H9 (cell line): ENCODE data around the gene TDP1. TPM values are rescaled to one million over a fixed set of nuclear protein-coding genes. Genes with fewer than 3 reads are reported as not detected.

Source experiments
- DNase-seq: peaks from one replicate; pipeline ENCODE4 v3.0.0-alpha.2; 2017
- H2AFZ ChIP-seq: one replicate; pipeline ENCODE4 v1.6.1; 2013; ENCODE audit warnings: mild to moderate bottlenecking, low read length, control low read depth, moderate library complexity
- H2AK5ac ChIP-seq: 2 replicates; pipeline ENCODE4 v1.6.1; 2013; ENCODE audit warnings: low read length, control low read depth, mixed read lengths; ENCODE audit not compliant: insufficient read length
- H2BK120ac ChIP-seq: one replicate; pipeline ENCODE4 v1.6.1; 2013; ENCODE audit warnings: low read depth, mild to moderate bottlenecking, low read length, control low read depth, inconsistent platforms; ENCODE audit not compliant: poor library complexity, severe bottlenecking
- H2BK12ac ChIP-seq: 2 replicates; pipeline ENCODE4 v1.6.1; 2013; ENCODE audit warnings: low read length, control low read depth, mixed read lengths, low read depth; ENCODE audit not compliant: insufficient read length
- H2BK15ac ChIP-seq: 2 replicates; pipeline ENCODE4 v1.6.1; 2013; ENCODE audit warnings: low read depth, low read length, control low read depth
- H2BK20ac ChIP-seq: one replicate; pipeline ENCODE4 v1.6.1; 2013; ENCODE audit warnings: low read depth, mild to moderate bottlenecking, low read length, control low read depth, inconsistent platforms; ENCODE audit not compliant: poor library complexity, severe bottlenecking
- H2BK5ac ChIP-seq: 2 replicates; pipeline ENCODE4 v1.6.1; 2013; ENCODE audit warnings: low read length, control low read depth, mixed read lengths; ENCODE audit not compliant: insufficient read length
- H3K14ac ChIP-seq: 2 replicates; pipeline ENCODE4 v1.6.1; 2013; ENCODE audit warnings: low read length, control low read depth; ENCODE audit not compliant: insufficient read depth
- H3K18ac ChIP-seq: 2 replicates; pipeline ENCODE4 v1.6.1; 2013; ENCODE audit warnings: low read depth, mild to moderate bottlenecking, mixed read lengths, low read length, control low read depth; ENCODE audit not compliant: insufficient read length
- H3K23ac ChIP-seq: 2 replicates; pipeline ENCODE4 v1.6.1; 2013; ENCODE audit warnings: low read length, control low read depth, mixed read lengths, low read depth; ENCODE audit not compliant: insufficient read length
- H3K23me2 ChIP-seq: 2 replicates; pipeline ENCODE4 v1.6.1; 2013; ENCODE audit warnings: low read depth, mild to moderate bottlenecking, mixed read lengths, low read length, control low read depth; ENCODE audit not compliant: insufficient read length, poor library complexity, severe bottlenecking
- H3K27ac ChIP-seq: 2 replicates; pipeline ENCODE4 v1.5.1; 2013; ENCODE audit warnings: low read length, control low read depth, mixed read lengths, low read depth; ENCODE audit not compliant: insufficient read length
- H3K27me3 ChIP-seq: 2 replicates; pipeline ENCODE4 v1.6.1; 2013; ENCODE audit warnings: low read length, control low read depth, inconsistent platforms; ENCODE audit not compliant: insufficient read depth
- H3K4ac ChIP-seq: 2 replicates; pipeline ENCODE4 v1.6.1; 2013; ENCODE audit warnings: low read depth, mild to moderate bottlenecking, control low read depth, inconsistent platforms, low read length, moderate library complexity
- H3K4me1 ChIP-seq: 2 replicates; pipeline ENCODE4 v1.6.1; 2013; ENCODE audit warnings: low read length, control low read depth, inconsistent platforms; ENCODE audit not compliant: insufficient read depth
- H3K4me2 ChIP-seq: 2 replicates; pipeline ENCODE4 v1.6.1; 2013; ENCODE audit warnings: low read length, control low read depth, mixed read lengths; ENCODE audit not compliant: insufficient read length, insufficient read depth
- H3K56ac ChIP-seq: 2 replicates; pipeline ENCODE4 v1.6.1; 2013; ENCODE audit warnings: low read depth, mild to moderate bottlenecking, mixed read lengths, low read length, control low read depth; ENCODE audit not compliant: insufficient read length
- H3K79me1 ChIP-seq: 2 replicates; pipeline ENCODE4 v1.6.1; 2013; ENCODE audit warnings: low read depth, mild to moderate bottlenecking, moderate library complexity, low read length, control low read depth, inconsistent platforms; ENCODE audit not compliant: insufficient read depth, poor library complexity, severe bottlenecking
- H3K79me2 ChIP-seq: 2 replicates; pipeline ENCODE4 v1.6.1; 2013; ENCODE audit warnings: low read length, control low read depth, inconsistent platforms; ENCODE audit not compliant: insufficient read depth
- H3K9ac ChIP-seq: 2 replicates; pipeline ENCODE4 v1.6.1; 2013; ENCODE audit warnings: low read length, control low read depth, mixed read lengths; ENCODE audit not compliant: insufficient read length; ENCODE audit errors: extremely low read depth
- H3K9me3 ChIP-seq: one replicate; pipeline ENCODE4 v1.6.1; 2013; ENCODE audit warnings: low read depth, low read length, inconsistent platforms; ENCODE audit not compliant: control insufficient read depth
- H3T11ph ChIP-seq: one replicate; pipeline ENCODE4 v1.6.1; 2013; ENCODE audit warnings: mild to moderate bottlenecking, low read length, control low read depth, inconsistent platforms
- H4K20me1 ChIP-seq: one replicate; pipeline ENCODE4 v1.6.1; 2013; ENCODE audit not compliant: control insufficient read depth, insufficient read length, insufficient read depth
- H4K5ac ChIP-seq: 2 replicates; pipeline ENCODE4 v1.6.1; 2013; ENCODE audit warnings: low read depth, mild to moderate bottlenecking, mixed read lengths, low read length, control low read depth; ENCODE audit not compliant: insufficient read length
- H4K8ac ChIP-seq: replicated peaks from 2 replicates; pipeline ENCODE4 v1.6.1; 2013; ENCODE audit warnings: low read length, control low read depth, mixed read lengths, low read depth; ENCODE audit not compliant: insufficient read length
- H4K91ac ChIP-seq: 2 replicates; pipeline ENCODE4 v1.6.1; 2013; ENCODE audit warnings: low read depth, mild to moderate bottlenecking, moderate library complexity, mixed read lengths, low read length, control low read depth; ENCODE audit not compliant: insufficient read length
- H3K27ac Mint-ChIP-seq, 3 experiments: 2 replicates in 2 of 3; 3 replicates in 1 of 3; pipeline ENCODE4 v1.8.0; 2020 to 2021; ENCODE audit warnings: mixed read lengths in 3 of 3, mild to moderate bottlenecking in 1 of 3, moderate library complexity in 1 of 3
- H3K27me3 Mint-ChIP-seq: 2 replicates; pipeline ENCODE4 v1.8.0; 2021; ENCODE audit warnings: low read depth, mild to moderate bottlenecking, moderate library complexity, mixed read lengths
- H3K36me3 Mint-ChIP-seq, 3 experiments: 2 replicates in 2 of 3; 3 replicates in 1 of 3; pipeline ENCODE4 v1.8.0; 2020 to 2021; ENCODE audit warnings: low read depth in 3 of 3, mixed read lengths in 3 of 3; ENCODE audit not compliant: insufficient read depth in 1 of 3
- H3K4me1 Mint-ChIP-seq, 2 experiments: 2 replicates each; pipeline ENCODE4 v1.8.0; 2020; ENCODE audit warnings: mixed read lengths in 2 of 2
- H3K4me3 Mint-ChIP-seq, 2 experiments: 2 replicates in 1 of 2; 3 replicates in 1 of 2; pipeline ENCODE4 v1.8.0; 2020 to 2021; ENCODE audit warnings: mild to moderate bottlenecking in 2 of 2, mixed read lengths in 2 of 2, moderate library complexity in 1 of 2
- H3K9me3 Mint-ChIP-seq, 2 experiments: 2 replicates in 1 of 2; 3 replicates in 1 of 2; pipeline ENCODE4 v1.8.0; 2020; ENCODE audit warnings: mild to moderate bottlenecking in 2 of 2, mixed read lengths in 2 of 2, moderate library complexity in 1 of 2
- CTCF ChIP-seq: fragments of 200-600 bp; sonication (generic); conservative IDR thresholded peaks from 3 replicates; pipeline ENCODE4 v1.8.0; 2021; ENCODE audit warnings: antibody characterized with exemption, mild to moderate bottlenecking
- WGBS: extraction: QIAGEN DNeasy Blood & Tissue Kit; methylation state at CpG from one replicate; pipeline ENCODE4 v1.1.7; 2013; ENCODE audit warnings: missing lambda C conversion rate, low lambda C conversion rate, mixed read lengths; ENCODE audit not compliant: insufficient read length; ENCODE audit errors: extremely low coverage; 5-methylcytosine and 5-hydroxymethylcytosine counted together
- total RNA-seq: library from RNA; stranded (reverse); gene quantifications from 2 replicates; pipeline ENCODE4 v1.2.1, GENCODE V29; 2021

Gene TDP1
- total RNA-seq, 1 experiment from 2014 or later, result 53.4 TPM

- Histone ChIP-seq H3K23ac (no peak overlapping the region), H3K4ac (no peak overlapping the region), H3K9me3 (no peaks in the 10 kb centered on the region), H2BK12ac (no peak overlapping the region), H3K27ac (no peak overlapping the region), H4K8ac (no peak overlapping the region), H3K56ac (no peak overlapping the region), H3K4me2 (no peak overlapping the region), H2BK120ac (no peak overlapping the region), H3K79me2 (no peaks in the 10 kb centered on the region), H4K20me1 (no peaks in the 10 kb centered on the region), H2AFZ (no peak overlapping the region), H2AK5ac (no peak overlapping the region), H3K18ac (no peak overlapping the region), H4K5ac (no peak overlapping the region), H3K27me3 (no peaks in the 10 kb centered on the region), H4K91ac (no peak overlapping the region), H3K14ac (no peak overlapping the region), H2BK5ac (no peak overlapping the region), H3T11ph (no peak overlapping the region), H3K23me2 (no peaks in the 10 kb centered on the region), H3K79me1 (no peaks in the 10 kb centered on the region), H2BK15ac (no peak overlapping the region), H2BK20ac (no peak overlapping the region), H3K9ac (no peak overlapping the region), H3K4me1 (no peaks in the 10 kb centered on the region)
- no peak for TF ChIP-seq CTCF
- Mint-ChIP-seq H3K4me3 (no peak overlapping the region), H3K27ac (no peak overlapping the region), H3K9me3 (no peaks in the 10 kb centered on the region), H3K27me3 (no peaks in the 10 kb centered on the region; the same call in 1 of the 2 replicates), H3K4me1 (peaks cover 6 to 7% of the 10 kb centered on the region in 2 experiments), H3K36me3 (peaks cover 0 to 1% (median 0%) of the 10 kb centered on the region in 3 experiments; a peak in 2 of 7 replicates)
- WGBS, result no CpG with 5 or more reads among the region's 3 CpGs
- DNase-seq, result no peak
These were observed 34.4 kb upstream of the TDP1 start for GRCh38 chr14:89921346-89921745.
